ENCODE measurements around the gene DQX1. TPM values are rescaled to one million over a fixed set of nuclear protein-coding genes. Genes with fewer than 3 reads are reported as not detected.

The DQX1 gene
- total and polyA plus RNA-seq, 7 donors: 0.19 to 0.27 (median 0.27) TPM; not detected in 4

GRCh38 chr2:74530239-74531187, 4.5 kb upstream of the DQX1 start:
- Histone ChIP-seq H3K36me3 (ENCODE audit: insufficient read depth in 1 of 2, low read depth in 1 of 2) (peaks cover 13 to 61% of the 10 kb centered on the region in 2 donors), H3K27ac (peak overlapping the region; percentile 93), H3K4me1 (peaks cover 24% of the 10 kb centered on the region), H3K4me3 (peak overlapping the region; percentile 85), H3K9me3 (no peaks in the 10 kb centered on the region), H3K27me3 (ENCODE audit: insufficient read depth in 3 of 3, low read length in 2 of 3) (no peaks in the 10 kb centered on the region)
- DNase-seq: peak in 1 of 2 donors; percentile 70
- no peak for TF ChIP-seq CTCF (IDR thresholded peaks at IDR 0.05)
- intact Hi-C loops (cut with DNase I): loop anchor here in 1 of 2 donors (2.0 to 5.0 kb wide), 2 partner anchors 76 to 1097 kb away; partner anchors contain the start of gene INO80B
- peak; percentile 4 to 29 (median 18) for ATAC-seq
- 2 to 3% (median 3%) methylated on average over 54 of the region's 54 CpGs for WGBS, 3 donors

GRCh38 chr2:74529357-74530238, 3.6 kb upstream of the DQX1 start, which contains the start of the genes AUP1 and HTRA2:
AUP1 (minus strand) TSS chr2:74529706; CDS start chr2:74529629, 77 bp downstream.
HTRA2 (plus strand) TSS chr2:74529933; CDS start chr2:74530007, 74 bp downstream.
- Histone ChIP-seq H3K4me3 (peak within 1 kb of the TSS; percentile 85), H3K36me3 (ENCODE audit: insufficient read depth in 1 of 2, low read depth in 1 of 2) (peaks cover 13 to 64% of the 10 kb centered on the region in 2 donors), H3K27me3 (ENCODE audit: insufficient read depth in 3 of 3, low read length in 2 of 3) (no peaks in the 10 kb centered on the region), H3K4me1 (peaks cover 24% of the 10 kb centered on the region), H3K9me3 (no peaks in the 10 kb centered on the region), H3K27ac (peak within 1 kb of the TSS; percentile 93)
- DNase-seq (peak; percentile 99), ATAC-seq (peak; percentile 95 to 97 (median 96))
- intact Hi-C loops (cut with DNase I): loop anchor here (2.0 to 5.0 kb wide), 4 partner anchors 21 to 1098 kb away; partner anchors contain the start of genes CCDC142 (in 2 of the 2), TTC31 (in 2 of the 2) and INO80B (in 1 of the 2)
- 0% methylated on average over 74 to 87 of the region's 87 CpGs for WGBS, 3 donors
- no peak for TF ChIP-seq CTCF (IDR thresholded peaks at IDR 0.05)

GRCh38 chr2:74528600-74529356, 2.7 kb upstream of the DQX1 start:
- peaks cover 13 to 61% of the 10 kb centered on the region in 2 donors for H3K36me3 ChIP-seq (ENCODE audit: insufficient read depth in 1 of 2, low read depth in 1 of 2)
- 14 to 16% (median 15%) methylated on average over 29 of the region's 29 CpGs for WGBS, 3 donors
- H3K27ac ChIP-seq: peak overlapping the region; percentile 93
- H3K4me3 ChIP-seq: peak overlapping the region; percentile 85
- TF ChIP-seq CTCF (IDR thresholded peaks at IDR 0.05): no peak
- no peaks in the 10 kb centered on the region for H3K27me3 ChIP-seq (ENCODE audit: insufficient read depth in 3 of 3, low read length in 2 of 3)
- intact Hi-C loops (cut with DNase I): loop anchor here (2.0 kb wide), 2 partner anchors 20 to 46 kb away; partner anchors contain the start of genes CCDC142 (in 2 of the 2) and TTC31 (in 2 of the 2)
- H3K9me3 ChIP-seq: no peaks in the 10 kb centered on the region
- ATAC-seq (peak; percentile 23 to 43 (median 28)), DNase-seq (no peak)
- H3K4me1 ChIP-seq: peaks cover 24% of the 10 kb centered on the region

- Histone ChIP-seq H3K36me3 (ENCODE audit: insufficient read depth in 1 of 2, low read depth in 1 of 2) (peaks cover 11 to 51% of the 10 kb centered on the region in 2 donors), H3K4me3 (no peak overlapping the region), H3K4me1 (peaks cover 24% of the 10 kb centered on the region), H3K27ac (no peak overlapping the region), H3K9me3 (no peaks in the 10 kb centered on the region), H3K27me3 (ENCODE audit: insufficient read depth in 3 of 3, low read length in 2 of 3) (no peaks in the 10 kb centered on the region)
- intact Hi-C loops (cut with DNase I): loop anchor here (2.0 kb wide), 2 partner anchors 19 to 45 kb away; partner anchors contain the start of genes CCDC142 (in 2 of the 2) and TTC31 (in 2 of the 2)
- no peak for TF ChIP-seq CTCF (IDR thresholded peaks at IDR 0.05)
- 90 to 91% (median 90%) methylated on average over 9 of the region's 9 CpGs for WGBS, 3 donors
- no peak for DNase-seq
- no peak for ATAC-seq
Observed at GRCh38 chr2:74527741-74528140, 1.7 kb upstream of the DQX1 start.

Data from psoas muscle (tissue), 8 donors.